Measurements from ENCODE around the gene TFAP2C. TPM values are rescaled to one million over a fixed set of nuclear protein-coding genes. Genes with fewer than 3 reads are reported as not detected.

TFAP2C gene
- total and polyA plus RNA-seq, 4 donors, result under 0.01 TPM; not detected in 3

- H3K4me1 ChIP-seq (ENCODE audit: control insufficient read depth in 4 of 4, insufficient read depth in 4 of 4, low read length in 3 of 4), result no peaks in the 10 kb centered on the region
- peaks cover 0 to 4% (median 0%) of the 10 kb centered on the region in 4 donors for H3K27me3 ChIP-seq (ENCODE audit: control insufficient read depth in 4 of 4, insufficient read depth in 4 of 4, low read length in 3 of 4)
- 78% methylated on average over 17 of the region's 17 CpGs for WGBS
- no peaks in the 10 kb centered on the region for H3K9me3 ChIP-seq (ENCODE audit: control insufficient read depth in 4 of 4, low read length in 3 of 4)
- TF ChIP-seq, protein P1, sequence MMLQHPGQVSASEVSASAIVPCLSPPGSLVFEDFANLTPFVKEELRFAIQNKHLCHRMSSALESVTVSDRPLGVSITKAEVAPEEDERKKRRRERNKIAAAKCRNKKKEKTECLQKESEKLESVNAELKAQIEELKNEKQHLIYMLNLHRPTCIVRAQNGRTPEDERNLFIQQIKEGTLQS (IDR thresholded peaks at IDR 0.05), result no peak
- TF ChIP-seq JUND (IDR thresholded peaks at IDR 0.05) (no peak), FOXA2 (IDR thresholded peaks at IDR 0.05) (no peak), TAF1 (conservative IDR thresholded peaks at IDR 0.05) (no peak), MAX (IDR thresholded peaks at IDR 0.05) (no peak), EGR1 (IDR thresholded peaks at IDR 0.05; ENCODE audit: low read depth in 2 of 2) (no peak), RAD21 (IDR thresholded peaks at IDR 0.05) (no peak), HNF4G (IDR thresholded peaks at IDR 0.05) (no peak), FOXA1 (IDR thresholded peaks at IDR 0.05) (no peak), RXRA (IDR thresholded peaks at IDR 0.05) (no peak), GABPA (IDR thresholded peaks at IDR 0.05 in 1 of 2, conservative IDR thresholded peaks at IDR 0.05 in 1 of 2) (no peak)
- TF ChIP-seq, protein P2, sequence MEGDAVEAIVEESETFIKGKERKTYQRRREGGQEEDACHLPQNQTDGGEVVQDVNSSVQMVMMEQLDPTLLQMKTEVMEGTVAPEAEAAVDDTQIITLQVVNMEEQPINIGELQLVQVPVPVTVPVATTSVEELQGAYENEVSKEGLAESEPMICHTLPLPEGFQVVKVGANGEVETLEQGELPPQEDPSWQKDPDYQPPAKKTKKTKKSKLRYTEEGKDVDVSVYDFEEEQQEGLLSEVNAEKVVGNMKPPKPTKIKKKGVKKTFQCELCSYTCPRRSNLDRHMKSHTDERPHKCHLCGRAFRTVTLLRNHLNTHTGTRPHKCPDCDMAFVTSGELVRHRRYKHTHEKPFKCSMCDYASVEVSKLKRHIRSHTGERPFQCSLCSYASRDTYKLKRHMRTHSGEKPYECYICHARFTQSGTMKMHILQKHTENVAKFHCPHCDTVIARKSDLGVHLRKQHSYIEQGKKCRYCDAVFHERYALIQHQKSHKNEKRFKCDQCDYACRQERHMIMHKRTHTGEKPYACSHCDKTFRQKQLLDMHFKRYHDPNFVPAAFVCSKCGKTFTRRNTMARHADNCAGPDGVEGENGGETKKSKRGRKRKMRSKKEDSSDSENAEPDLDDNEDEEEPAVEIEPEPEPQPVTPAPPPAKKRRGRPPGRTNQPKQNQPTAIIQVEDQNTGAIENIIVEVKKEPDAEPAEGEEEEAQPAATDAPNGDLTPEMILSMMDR (IDR thresholded peaks at IDR 0.05; ENCODE audit: low read depth, low read length, missing input control), result no peak
- TF ChIP-seq, protein P3, sequence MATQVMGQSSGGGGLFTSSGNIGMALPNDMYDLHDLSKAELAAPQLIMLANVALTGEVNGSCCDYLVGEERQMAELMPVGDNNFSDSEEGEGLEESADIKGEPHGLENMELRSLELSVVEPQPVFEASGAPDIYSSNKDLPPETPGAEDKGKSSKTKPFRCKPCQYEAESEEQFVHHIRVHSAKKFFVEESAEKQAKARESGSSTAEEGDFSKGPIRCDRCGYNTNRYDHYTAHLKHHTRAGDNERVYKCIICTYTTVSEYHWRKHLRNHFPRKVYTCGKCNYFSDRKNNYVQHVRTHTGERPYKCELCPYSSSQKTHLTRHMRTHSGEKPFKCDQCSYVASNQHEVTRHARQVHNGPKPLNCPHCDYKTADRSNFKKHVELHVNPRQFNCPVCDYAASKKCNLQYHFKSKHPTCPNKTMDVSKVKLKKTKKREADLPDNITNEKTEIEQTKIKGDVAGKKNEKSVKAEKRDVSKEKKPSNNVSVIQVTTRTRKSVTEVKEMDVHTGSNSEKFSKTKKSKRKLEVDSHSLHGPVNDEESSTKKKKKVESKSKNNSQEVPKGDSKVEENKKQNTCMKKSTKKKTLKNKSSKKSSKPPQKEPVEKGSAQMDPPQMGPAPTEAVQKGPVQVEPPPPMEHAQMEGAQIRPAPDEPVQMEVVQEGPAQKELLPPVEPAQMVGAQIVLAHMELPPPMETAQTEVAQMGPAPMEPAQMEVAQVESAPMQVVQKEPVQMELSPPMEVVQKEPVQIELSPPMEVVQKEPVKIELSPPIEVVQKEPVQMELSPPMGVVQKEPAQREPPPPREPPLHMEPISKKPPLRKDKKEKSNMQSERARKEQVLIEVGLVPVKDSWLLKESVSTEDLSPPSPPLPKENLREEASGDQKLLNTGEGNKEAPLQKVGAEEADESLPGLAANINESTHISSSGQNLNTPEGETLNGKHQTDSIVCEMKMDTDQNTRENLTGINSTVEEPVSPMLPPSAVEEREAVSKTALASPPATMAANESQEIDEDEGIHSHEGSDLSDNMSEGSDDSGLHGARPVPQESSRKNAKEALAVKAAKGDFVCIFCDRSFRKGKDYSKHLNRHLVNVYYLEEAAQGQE (IDR thresholded peaks at IDR 0.05), result no peak
- H3K36me3 ChIP-seq (ENCODE audit: control insufficient read depth in 4 of 4, insufficient read depth in 3 of 4, low read depth in 1 of 4, low read length in 3 of 4), result no peaks in the 10 kb centered on the region
- no peak overlapping the region for H3K4me3 ChIP-seq (ENCODE audit: low read depth in 1 of 3, low read length in 3 of 3)
- DNase-seq (ENCODE audit: low spot score), result no peak
- H3K9ac ChIP-seq (ENCODE audit: low read depth in 1 of 2, low read length in 2 of 2), result no peak overlapping the region
- no peak overlapping the region for H3K27ac ChIP-seq (ENCODE audit: low read depth in 1 of 2, low read length in 2 of 2)
These were observed 33.2 kb upstream of the TFAP2C start for GRCh38 chr20:56595746-56596475.

- H3K9ac ChIP-seq (ENCODE audit: low read depth in 1 of 2, low read length in 2 of 2), result no peak overlapping the region
- no peaks in the 10 kb centered on the region for H3K9me3 ChIP-seq (ENCODE audit: control insufficient read depth in 4 of 4, low read length in 3 of 4)
- H3K27me3 ChIP-seq (ENCODE audit: control insufficient read depth in 4 of 4, insufficient read depth in 4 of 4, low read length in 3 of 4), result peaks cover 0 to 4% (median 0%) of the 10 kb centered on the region in 4 donors
- 62% methylated on average over 2 of the region's 2 CpGs for WGBS
- DNase-seq (ENCODE audit: low spot score), result no peak
- H3K4me1 ChIP-seq (ENCODE audit: control insufficient read depth in 4 of 4, insufficient read depth in 4 of 4, low read length in 3 of 4), result no peaks in the 10 kb centered on the region
- no peak overlapping the region for H3K4me3 ChIP-seq (ENCODE audit: low read depth in 1 of 3, low read length in 3 of 3)
- H3K36me3 ChIP-seq (ENCODE audit: control insufficient read depth in 4 of 4, insufficient read depth in 3 of 4, low read depth in 1 of 4, low read length in 3 of 4), result no peaks in the 10 kb centered on the region
- no peak overlapping the region for H3K27ac ChIP-seq (ENCODE audit: low read depth in 1 of 2, low read length in 2 of 2)
- TF ChIP-seq RAD21 (IDR thresholded peaks at IDR 0.05) (no peak), GABPA (IDR thresholded peaks at IDR 0.05 in 1 of 2, conservative IDR thresholded peaks at IDR 0.05 in 1 of 2) (no peak), FOXA2 (IDR thresholded peaks at IDR 0.05) (no peak), TAF1 (conservative IDR thresholded peaks at IDR 0.05) (no peak), YY1 (IDR thresholded peaks at IDR 0.05) (no peak), MAX (IDR thresholded peaks at IDR 0.05) (no peak), RXRA (IDR thresholded peaks at IDR 0.05) (no peak), HNF4G (IDR thresholded peaks at IDR 0.05) (no peak), ZBTB33 (IDR thresholded peaks at IDR 0.05) (no peak), FOXA1 (IDR thresholded peaks at IDR 0.05) (no peak), EGR1 (IDR thresholded peaks at IDR 0.05; ENCODE audit: low read depth in 2 of 2) (no peak)
- TF ChIP-seq, protein P2 (IDR thresholded peaks at IDR 0.05; ENCODE audit: low read depth, low read length, missing input control), result no peak
- TF ChIP-seq, protein P3 (IDR thresholded peaks at IDR 0.05), result no peak
These were observed 27.9 kb upstream of the TFAP2C start for GRCh38 chr20:56601166-56601565.
